ENCODE results near the gene ASAP2.

Gene ASAP2

DNA sequence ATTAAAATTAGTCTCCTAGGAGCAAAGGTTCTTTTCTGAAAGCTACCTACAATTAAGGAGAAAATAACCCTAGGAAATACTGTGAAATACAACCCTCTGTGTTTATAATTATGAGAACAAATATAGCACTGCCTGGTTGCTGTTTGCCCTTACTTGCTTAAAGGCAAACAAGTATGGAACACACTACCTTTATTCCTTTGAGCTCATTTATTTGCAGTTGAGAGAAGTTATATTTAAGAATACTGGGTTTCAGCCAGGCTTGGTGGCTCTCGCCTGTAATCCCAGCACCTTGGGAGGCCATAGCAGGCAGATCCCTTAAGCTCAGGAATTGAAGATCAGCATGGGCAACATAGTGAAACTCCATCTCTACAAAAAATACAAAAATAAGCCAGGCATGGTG is 244.6 kb downstream of the ASAP2 start:
- TF ChIP-seq REST (IDR thresholded peaks at IDR 0.05; ENCODE audit: insufficient replicate concordance, low read depth) = no peak
- TF ChIP-seq GABPA (IDR thresholded peaks at IDR 0.05; ENCODE audit: low read depth) = no peak
- TF ChIP-seq POLR2AphosphoS5 (IDR thresholded peaks at IDR 0.05; ENCODE audit: low read depth) = no peak
- no peak for TF ChIP-seq SPI1 (IDR thresholded peaks at IDR 0.05; ENCODE audit: borderline replicate concordance, low read depth)
- TF ChIP-seq, protein P1, sequence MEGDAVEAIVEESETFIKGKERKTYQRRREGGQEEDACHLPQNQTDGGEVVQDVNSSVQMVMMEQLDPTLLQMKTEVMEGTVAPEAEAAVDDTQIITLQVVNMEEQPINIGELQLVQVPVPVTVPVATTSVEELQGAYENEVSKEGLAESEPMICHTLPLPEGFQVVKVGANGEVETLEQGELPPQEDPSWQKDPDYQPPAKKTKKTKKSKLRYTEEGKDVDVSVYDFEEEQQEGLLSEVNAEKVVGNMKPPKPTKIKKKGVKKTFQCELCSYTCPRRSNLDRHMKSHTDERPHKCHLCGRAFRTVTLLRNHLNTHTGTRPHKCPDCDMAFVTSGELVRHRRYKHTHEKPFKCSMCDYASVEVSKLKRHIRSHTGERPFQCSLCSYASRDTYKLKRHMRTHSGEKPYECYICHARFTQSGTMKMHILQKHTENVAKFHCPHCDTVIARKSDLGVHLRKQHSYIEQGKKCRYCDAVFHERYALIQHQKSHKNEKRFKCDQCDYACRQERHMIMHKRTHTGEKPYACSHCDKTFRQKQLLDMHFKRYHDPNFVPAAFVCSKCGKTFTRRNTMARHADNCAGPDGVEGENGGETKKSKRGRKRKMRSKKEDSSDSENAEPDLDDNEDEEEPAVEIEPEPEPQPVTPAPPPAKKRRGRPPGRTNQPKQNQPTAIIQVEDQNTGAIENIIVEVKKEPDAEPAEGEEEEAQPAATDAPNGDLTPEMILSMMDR (IDR thresholded peaks at IDR 0.05; ENCODE audit: insufficient read depth, low read length) = no peak
- no peak overlapping the region for H3K27ac ChIP-seq (replicated peaks)
- no peak overlapping the region for H3K4me3 ChIP-seq (replicated peaks; ENCODE audit: insufficient read depth, low read length)
- H3K27me3 ChIP-seq (ENCODE audit: insufficient read depth, poor library complexity, severe bottlenecking) = no peaks in the 10 kb centered on the region
- no peak for DNase-seq (ENCODE audit: low read depth in 1 of 2, low spot score in 1 of 2)
